Choroid plexus epithelial cell (primary cell): ENCODE measurements around the gene CAPN12.
"Not testable (repeated sequence)": the region's sequence is repeated elsewhere in the genome, so short reads cannot be mapped to it uniquely, and the experiment has no call there.

ENCODE experiments used
- DNase-seq: peaks from one replicate; pipeline ENCODE4 v3.0.0-alpha.2; 2010; ENCODE audit warnings: low read depth
- H3K4me3 ChIP-seq: 2 replicates; pipeline ENCODE4 v1.5.1; 2011; ENCODE audit warnings: low read depth, mild to moderate bottlenecking, control low read depth, low read length, moderate library complexity
- TF ChIP-seq, protein P1 (sequence below): conservative IDR thresholded peaks from 2 replicates; pipeline ENCODE4 v1.5.1; 2011; ENCODE audit warnings: low read depth, mild to moderate bottlenecking, control low read depth, inconsistent platforms, low read length, moderate library complexity

The CAPN12 gene

GRCh38 chr19:38744298-38744681 is at the start of gene CAPN12:
Gene CAPN12, minus strand, starts transcription at chr19:38744474. Its CDS starts 309 bp downstream, at chr19:38744165.
- DNase-seq, result no peak
- TF ChIP-seq, protein P1, sequence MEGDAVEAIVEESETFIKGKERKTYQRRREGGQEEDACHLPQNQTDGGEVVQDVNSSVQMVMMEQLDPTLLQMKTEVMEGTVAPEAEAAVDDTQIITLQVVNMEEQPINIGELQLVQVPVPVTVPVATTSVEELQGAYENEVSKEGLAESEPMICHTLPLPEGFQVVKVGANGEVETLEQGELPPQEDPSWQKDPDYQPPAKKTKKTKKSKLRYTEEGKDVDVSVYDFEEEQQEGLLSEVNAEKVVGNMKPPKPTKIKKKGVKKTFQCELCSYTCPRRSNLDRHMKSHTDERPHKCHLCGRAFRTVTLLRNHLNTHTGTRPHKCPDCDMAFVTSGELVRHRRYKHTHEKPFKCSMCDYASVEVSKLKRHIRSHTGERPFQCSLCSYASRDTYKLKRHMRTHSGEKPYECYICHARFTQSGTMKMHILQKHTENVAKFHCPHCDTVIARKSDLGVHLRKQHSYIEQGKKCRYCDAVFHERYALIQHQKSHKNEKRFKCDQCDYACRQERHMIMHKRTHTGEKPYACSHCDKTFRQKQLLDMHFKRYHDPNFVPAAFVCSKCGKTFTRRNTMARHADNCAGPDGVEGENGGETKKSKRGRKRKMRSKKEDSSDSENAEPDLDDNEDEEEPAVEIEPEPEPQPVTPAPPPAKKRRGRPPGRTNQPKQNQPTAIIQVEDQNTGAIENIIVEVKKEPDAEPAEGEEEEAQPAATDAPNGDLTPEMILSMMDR, result no peak
- H3K4me3 ChIP-seq, result no peak within 1 kb of the TSS

DNA sequence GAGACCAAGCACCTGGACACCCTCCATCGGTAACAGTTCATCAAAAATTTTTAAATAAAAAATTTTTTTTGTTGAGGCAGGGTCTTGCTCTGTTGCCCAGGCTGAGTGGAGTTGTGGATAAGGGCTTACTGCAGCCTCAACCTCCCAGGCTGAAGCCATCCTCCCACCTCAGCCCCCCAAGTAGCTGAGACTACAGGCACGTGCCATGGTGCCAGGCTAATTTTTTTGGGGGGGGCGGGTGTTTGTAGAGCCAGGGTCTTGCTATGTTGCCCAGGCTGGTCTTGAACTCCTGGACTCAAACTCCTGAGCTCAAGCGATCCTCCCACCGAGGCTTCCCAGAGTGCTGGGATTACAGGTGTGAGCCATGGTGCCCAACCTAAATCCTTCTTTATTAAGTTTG is 49.4 kb upstream of the CAPN12 start:
- TF ChIP-seq, protein P1, result no peak
- no peak overlapping the region for H3K4me3 ChIP-seq
- DNase-seq, result no peak

GRCh38 chr19:38793177-38793576 is 48.9 kb upstream of the CAPN12 start:
- no peak overlapping the region for H3K4me3 ChIP-seq
- peak; percentile 64 for DNase-seq
- TF ChIP-seq, protein P1, result no peak

DNA sequence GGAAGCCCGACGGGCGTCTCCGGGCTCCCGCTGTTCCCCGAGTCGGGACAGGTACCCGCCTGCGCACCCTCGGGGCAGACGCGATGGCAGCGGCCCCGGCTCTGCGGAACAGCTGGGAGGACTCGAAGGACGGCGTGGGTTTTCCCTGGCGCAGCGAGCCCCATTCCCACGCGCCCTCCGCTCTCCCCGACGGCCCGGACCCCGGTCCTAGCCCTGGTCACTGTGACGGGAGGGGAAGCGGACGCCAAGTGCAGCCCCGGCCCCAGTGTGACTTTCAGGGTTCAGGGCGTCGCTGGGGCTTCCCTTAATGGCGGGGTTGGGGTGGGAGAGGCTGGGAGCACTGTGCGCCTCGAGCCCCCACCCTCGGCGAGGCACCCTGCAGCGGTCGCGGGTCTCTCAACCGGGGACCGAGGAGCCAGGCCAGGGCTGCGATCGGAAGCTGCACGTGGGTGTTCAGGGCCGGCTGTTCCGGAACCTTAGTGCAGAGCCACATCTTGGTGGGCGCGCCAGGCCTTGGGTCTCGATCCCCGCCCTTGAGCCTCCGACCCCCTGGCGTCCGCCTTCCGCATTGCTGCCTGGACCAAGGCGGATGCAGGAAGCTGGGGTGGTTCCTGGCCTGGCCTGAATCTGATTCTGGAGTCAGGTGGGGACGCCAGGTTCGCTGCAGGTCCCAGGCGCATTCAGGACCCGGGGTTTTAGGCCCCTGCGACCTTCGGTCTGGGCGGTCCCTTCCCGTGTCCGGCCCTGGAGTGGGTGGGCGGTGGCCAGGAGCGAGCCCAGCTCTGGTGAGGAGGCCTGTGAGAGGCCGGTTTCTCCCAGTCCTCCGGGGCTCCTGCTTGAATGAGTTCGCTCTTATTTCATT is 48.2 kb upstream of the CAPN12 start:
- H3K4me3 ChIP-seq, result peak overlapping the region; percentile 5
- peak; percentile 15 for DNase-seq
- TF ChIP-seq, protein P1, result peak; percentile 45

GRCh38 chr19:38791451-38792064 is 47.3 kb upstream of the CAPN12 start:
- DNase-seq, result not testable (repeated sequence)
- peak overlapping the region; percentile 22 for H3K4me3 ChIP-seq

DNA sequence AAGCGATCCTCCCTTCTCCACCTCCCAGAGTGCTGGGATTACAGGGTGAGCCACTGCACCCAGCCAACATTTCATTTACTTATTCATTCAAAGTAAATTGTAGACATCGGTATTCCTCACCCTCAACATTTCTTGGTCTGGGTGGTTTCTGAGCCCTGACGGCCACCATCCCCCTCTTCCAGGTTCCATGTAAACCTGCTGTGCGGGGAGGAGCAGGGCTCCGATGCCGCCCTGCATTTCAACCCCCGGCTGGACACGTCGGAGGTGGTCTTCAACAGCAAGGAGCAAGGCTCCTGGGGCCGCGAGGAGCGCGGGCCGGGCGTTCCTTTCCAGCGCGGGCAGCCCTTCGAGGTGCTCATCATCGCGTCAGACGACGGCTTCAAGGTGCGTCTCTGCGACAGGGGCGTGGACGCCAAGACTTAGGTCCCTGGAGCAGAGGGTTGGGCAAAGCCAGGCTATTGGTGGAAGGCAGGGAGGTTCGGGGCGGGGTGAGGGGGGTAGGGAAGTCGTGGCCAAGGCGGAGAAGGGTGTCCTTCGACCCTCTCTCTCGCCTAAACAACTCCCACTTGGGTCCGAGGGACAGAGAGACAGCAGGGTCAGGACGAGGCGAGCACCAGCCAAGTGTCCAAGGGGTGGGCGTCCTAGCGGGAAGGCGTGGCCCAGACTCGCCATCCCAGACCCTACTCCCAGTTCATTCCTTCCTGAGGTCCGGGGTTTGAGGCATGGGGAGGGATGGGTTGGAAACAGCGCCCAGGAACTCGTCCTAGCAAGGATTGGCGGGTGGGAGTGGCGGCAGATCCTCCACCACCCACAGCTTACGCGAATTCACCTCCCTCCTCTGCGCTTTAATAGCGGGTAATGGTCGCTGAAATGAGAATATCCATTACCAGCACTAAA is 46.5 kb upstream of the CAPN12 start:
- not testable (repeated sequence) for DNase-seq
- peak overlapping the region; percentile 22 for H3K4me3 ChIP-seq

GRCh38 chr19:38788478-38789243 is 44.4 kb upstream of the CAPN12 start, which contains the start of gene LGALS7B:
Gene LGALS7B, plus strand, starts transcription at chr19:38789200. Its CDS starts 27 bp downstream, at chr19:38789227.
- TF ChIP-seq, protein P1, result no peak
- DNase-seq, result no peak
- H3K4me3 ChIP-seq, result no peak within 1 kb of the TSS
